Neural crest cell (in vitro differentiated cells): ENCODE results near the gene GLRX3. TPM values are rescaled to one million over a fixed set of nuclear protein-coding genes. Genes with fewer than 3 reads are reported as not detected.
A peak's percentile ranks its signal among the peaks of the same experiment; 100 is the strongest.

Experiments
- DNase-seq: peaks from one replicate; pipeline ENCODE4 v3.0.0; 2021; ENCODE audit warnings: low read depth, mixed read lengths, low spot score
- H3K27ac Mint-ChIP-seq: one replicate; pipeline ENCODE4 v1.8.0; 2021; ENCODE audit warnings: mild to moderate bottlenecking, mixed read lengths; ENCODE audit not compliant: unreplicated experiment
- H3K27me3 Mint-ChIP-seq: 2 replicates; pipeline ENCODE4 v1.8.0; 2021; ENCODE audit warnings: low read depth, mild to moderate bottlenecking, mixed read lengths
- H3K36me3 Mint-ChIP-seq: 2 replicates; pipeline ENCODE4 v1.8.0; 2021; ENCODE audit warnings: low read depth, mild to moderate bottlenecking, mixed read lengths
- H3K4me1 Mint-ChIP-seq: 2 replicates; pipeline ENCODE4 v1.8.0; 2021; ENCODE audit warnings: mixed read lengths
- H3K4me3 Mint-ChIP-seq: one replicate; pipeline ENCODE4 v1.8.0; 2021; ENCODE audit warnings: mild to moderate bottlenecking, mixed read lengths
- H3K9me3 Mint-ChIP-seq: 2 replicates; pipeline ENCODE4 v1.8.0; 2021; ENCODE audit warnings: mixed read lengths
- CTCF ChIP-seq: fragments of 200-600 bp; sonication (generic); conservative IDR thresholded peaks from 2 replicates; pipeline ENCODE4 v1.5.0; 2021; ENCODE audit warnings: antibody characterized with exemption, mild to moderate bottlenecking
- total RNA-seq: library from RNA; stranded (reverse); gene quantifications from 2 replicates; pipeline ENCODE4 v1.2.1, GENCODE V29; 2021

Gene GLRX3
- total RNA-seq, 1 donor from 2014 or later = 124 TPM

GRCh38 chr10:130174328-130174727, 38.1 kb downstream of the GLRX3 start:
- no peaks in the 10 kb centered on the region for H3K27me3 Mint-ChIP-seq
- TF ChIP-seq CTCF = no peak
- H3K27ac Mint-ChIP-seq = no peak overlapping the region
- no peak overlapping the region for H3K4me3 Mint-ChIP-seq
- no peaks in the 10 kb centered on the region for H3K4me1 Mint-ChIP-seq
- H3K36me3 Mint-ChIP-seq = peaks cover 10% of the 10 kb centered on the region
- H3K9me3 Mint-ChIP-seq = no peaks in the 10 kb centered on the region
- DNase-seq = no peak

GRCh38 chr10:130175074-130175473, 38.9 kb downstream of the GLRX3 start:
- no peak overlapping the region for H3K4me3 Mint-ChIP-seq

GRCh38 chr10:130177250-130177649, 41.1 kb downstream of the GLRX3 start:
- DNase-seq = no peak
- peaks cover 5% of the 10 kb centered on the region for H3K4me1 Mint-ChIP-seq
- no peak for TF ChIP-seq CTCF
- no peaks in the 10 kb centered on the region for H3K9me3 Mint-ChIP-seq
- no peak overlapping the region for H3K4me3 Mint-ChIP-seq
- no peak overlapping the region for H3K27ac Mint-ChIP-seq
- H3K27me3 Mint-ChIP-seq = no peaks in the 10 kb centered on the region
- H3K36me3 Mint-ChIP-seq = peaks cover 10% of the 10 kb centered on the region

More at GRCh38 chr10:130175074-130175473, 38.9 kb downstream of the GLRX3 start:
- Mint-ChIP-seq H3K27me3 (no peaks in the 10 kb centered on the region), H3K4me1 (peaks cover 5% of the 10 kb centered on the region), H3K36me3 (peaks cover 12% of the 10 kb centered on the region), H3K9me3 (no peaks in the 10 kb centered on the region), H3K27ac (no peak overlapping the region)
- no peak for TF ChIP-seq CTCF
- no peak for DNase-seq

- H3K27ac Mint-ChIP-seq = no peak overlapping the region
- H3K27me3 Mint-ChIP-seq = no peaks in the 10 kb centered on the region
- H3K9me3 Mint-ChIP-seq = no peaks in the 10 kb centered on the region
- H3K36me3 Mint-ChIP-seq = peaks cover 9% of the 10 kb centered on the region
- no peak overlapping the region for H3K4me3 Mint-ChIP-seq
- TF ChIP-seq CTCF = peak; percentile 62
- peaks cover 5% of the 10 kb centered on the region for H3K4me1 Mint-ChIP-seq
- DNase-seq = no peak
Observed at GRCh38 chr10:130179640-130180039, 43.4 kb downstream of the GLRX3 start.

- DNase-seq = no peak
- H3K4me3 Mint-ChIP-seq = no peak overlapping the region
- no peaks in the 10 kb centered on the region for H3K9me3 Mint-ChIP-seq
- no peak overlapping the region for H3K27ac Mint-ChIP-seq
- H3K36me3 Mint-ChIP-seq = peaks cover 6% of the 10 kb centered on the region
- TF ChIP-seq CTCF = no peak
- no peaks in the 10 kb centered on the region for H3K27me3 Mint-ChIP-seq
- H3K4me1 Mint-ChIP-seq = peaks cover 5% of the 10 kb centered on the region
Observed at GRCh38 chr10:130180416-130180815, 44.2 kb downstream of the GLRX3 start.

- TF ChIP-seq CTCF = no peak
- no peaks in the 10 kb centered on the region for H3K9me3 Mint-ChIP-seq
- H3K4me1 Mint-ChIP-seq = peaks cover 5% of the 10 kb centered on the region
- H3K27ac Mint-ChIP-seq = no peak overlapping the region
- no peak overlapping the region for H3K4me3 Mint-ChIP-seq
- peaks cover 5% of the 10 kb centered on the region for H3K36me3 Mint-ChIP-seq
- no peaks in the 10 kb centered on the region for H3K27me3 Mint-ChIP-seq
- no peak for DNase-seq
Observed at GRCh38 chr10:130181858-130182257, 45.7 kb downstream of the GLRX3 start.
